Spleen (tissue), 11 donors: Measurements from ENCODE around the gene COX4I1. TPM values are rescaled to one million over a fixed set of nuclear protein-coding genes. Genes with fewer than 3 reads are reported as not detected.
A peak's percentile ranks its signal among the peaks of the same experiment; 100 is the strongest.

ENCODE experiments used
- DNase-seq: peaks from one replicate; pipeline ENCODE4 v3.0.0-alpha.2; 2020
- H3K27ac ChIP-seq, 8 donors: fragments of 200-600 bp; sonication (generic) in 7 of 8; 1 replicate in 4 of 8; 2 replicates in 4 of 8; pipeline versions ENCODE4 v1.5.0 to v1.8.0; 2016 to 2021; ENCODE audit warnings: inconsistent platforms in 4 of 8, mild to moderate bottlenecking in 4 of 8, moderate library complexity in 1 of 8
- H3K27me3 ChIP-seq, 7 donors: fragments of 200-600 bp; sonication (generic) in 6 of 7; replicated peaks in 1 of 7; 1 replicate in 4 of 7; 2 replicates in 3 of 7; pipeline versions ENCODE4 v1.5.0 to v1.8.0; 2016 to 2021; ENCODE audit warnings: inconsistent platforms in 3 of 7, mild to moderate bottlenecking in 1 of 7
- H3K36me3 ChIP-seq, 6 donors: fragments of 200-600 bp; sonication (generic) in 5 of 6; 1 replicate in 4 of 6; 2 replicates in 2 of 6; pipeline versions ENCODE4 v1.5.0 to v1.8.0; 2016 to 2021; ENCODE audit warnings: inconsistent platforms in 2 of 6
- H3K4me1 ChIP-seq, 6 donors: fragments of 200-600 bp; sonication (generic) in 5 of 6; 1 replicate in 3 of 6; 2 replicates in 3 of 6; pipeline versions ENCODE4 v1.5.0 to v1.8.0; 2016 to 2021; ENCODE audit warnings: inconsistent platforms in 3 of 6
- H3K4me3 ChIP-seq, 8 donors: fragments of 200-600 bp; sonication (generic) in 7 of 8; 1 replicate in 4 of 8; 2 replicates in 4 of 8; pipeline versions ENCODE4 v1.5.0 to v1.8.0; 2016 to 2021; ENCODE audit warnings: inconsistent platforms in 4 of 8, mild to moderate bottlenecking in 4 of 8, moderate library complexity in 2 of 8
- H3K9me3 ChIP-seq, 8 donors: fragments of 200-600 bp; sonication (generic) in 7 of 8; 1 replicate in 4 of 8; 2 replicates in 4 of 8; pipeline versions ENCODE4 v1.5.0 to v1.8.0; 2016 to 2021; ENCODE audit warnings: inconsistent platforms in 4 of 8
- CTCF ChIP-seq, 11 experiments: fragments of 200-600 bp in 7 of 11; fragments of 450-650 bp in 4 of 11; sonication (generic) in 4 of 11; IDR thresholded peaks in 8 of 11; conservative IDR thresholded peaks in 3 of 11; 1 replicate in 7 of 11; 2 replicates in 4 of 11; pipeline versions ENCODE4 v1.4.0 to v1.8.0; 2016 to 2021; ENCODE audit warnings: antibody characterized with exemption in 11 of 11, inconsistent platforms in 4 of 11, mild to moderate bottlenecking in 1 of 11
- POLR2A ChIP-seq, 3 donors: fragments of 450-650 bp; IDR thresholded peaks; one replicate each; pipeline ENCODE4 v1.5.1; 2017; ENCODE audit warnings: antibody characterized with exemption in 3 of 3, mild to moderate bottlenecking in 1 of 3
- POLR2AphosphoS5 ChIP-seq, 3 donors: sonication (generic); formaldehyde crosslinking; IDR thresholded peaks; one replicate each; pipeline ENCODE4 v1.5.1; 2017; ENCODE audit warnings: antibody characterized with exemption in 3 of 3
- WGBS, 5 donors: extraction: QIAGEN DNeasy Blood & Tissue Kit in 3 of 5; methylation state at CpG; one replicate each; pipeline versions ENCODE4 v1.1.5 to v1.1.7; 2013 to 2018; 5-methylcytosine and 5-hydroxymethylcytosine counted together
- intact Hi-C: fragments of 100-400 bp; cut with DNase I; formaldehyde crosslinking; loops from one replicate; pipeline ENCODE4 v1.15.0; 2023; ENCODE audit warnings: low total_unique reads
- polyA plus RNA-seq, 3 donors: library from polyadenylated mRNA; stranded (reverse); fragments of 200-250 nt; gene quantifications; one replicate each; pipeline ENCODE4 v1.2.1, GENCODE V29; 2013
- total RNA-seq, 7 donors: library from RNA; depleted of rRNA in 3 of 7; stranded (reverse); fragments of >200 nt in 3 of 7; fragmentation: NEBNext Ultra II Directional in 4 of 7; extraction: Animal tissue kit (Norgen Biotek cat#: 25700) in 4 of 7; gene quantifications; one replicate each; pipeline versions ENCODE4 v1.1.0 to v1.2.1, GENCODE V29; 2016 to 2021
- donor health status: healthy with polysubstance abuse.
- donor health status: DM: no; HTN: no; CAD: no; lungs with moderate emphysema.
- donor health status: DM: no; HTN: no; CAD: no.
- donor health status: Bipolar disorder and iron deficiency.
- donor health status: healthy.
- donor health status: DM: no; HTN: no; CAD: no.
- donor health status: DM: yes; HTN: yes; CAD: no.

Gene COX4I1
- total and polyA plus RNA-seq, 10 donors, result 348 to 1,132 (median 450) TPM

- Histone ChIP-seq H3K4me3 (no peak overlapping the region), H3K27ac (no peak overlapping the region), H3K27me3 (peaks cover 0 to 21% (median 0%) of the 10 kb centered on the region in 7 donors), H3K9me3 (no peaks in the 10 kb centered on the region), H3K36me3 (no peaks in the 10 kb centered on the region), H3K4me1 (peaks cover 8 to 23% (median 17%) of the 10 kb centered on the region in 6 donors)
- DNase-seq, result no peak
- TF ChIP-seq POLR2A (IDR thresholded peaks at IDR 0.05) (no peak), POLR2AphosphoS5 (IDR thresholded peaks at IDR 0.05) (no peak), CTCF (IDR thresholded peaks at IDR 0.05 in 8 of 11, conservative IDR thresholded peaks at IDR 0.05 in 3 of 11) (no peak)
- intact Hi-C loops, result loop anchor here (2.0 to 10.0 kb wide), 3 partner anchors 75 to 698 kb away; partner anchors contain the start of gene IRF8
- 73 to 81% (median 76%) methylated on average over 6 of the region's 6 CpGs for WGBS, 5 donors
Measured at GRCh38 chr16:85819771-85820170, 20.3 kb downstream of the COX4I1 start.

GRCh38 chr16:85820604-85821372 lies 21.3 kb downstream of the COX4I1 start:
- H3K36me3 ChIP-seq, result no peaks in the 10 kb centered on the region
- no peak overlapping the region for H3K27ac ChIP-seq
- DNase-seq, result no peak
- peaks cover 0 to 19% (median 0%) of the 10 kb centered on the region in 7 donors for H3K27me3 ChIP-seq
- whole genome bisulfite sequencing, 5 donors, result 66 to 73% (median 70%) methylated on average over 22 of the region's 22 CpGs
- no peak overlapping the region for H3K4me3 ChIP-seq
- TF ChIP-seq POLR2AphosphoS5 (IDR thresholded peaks at IDR 0.05), result no peak
- peaks cover 8 to 23% (median 17%) of the 10 kb centered on the region in 6 donors for H3K4me1 ChIP-seq
- intact Hi-C loops, result loop anchor here (2.0 to 10.0 kb wide), 2 partner anchors 74 to 166 kb away; partner anchors contain the start of gene IRF8
- no peaks in the 10 kb centered on the region for H3K9me3 ChIP-seq

- intact Hi-C loops, result loop anchor here (2.0 to 10.0 kb wide), 3 partner anchors 73 to 195 kb away; partner anchors contain the start of gene IRF8
- no peak overlapping the region for H3K27ac ChIP-seq
- H3K36me3 ChIP-seq, result no peaks in the 10 kb centered on the region
- H3K4me1 ChIP-seq, result peaks cover 8 to 23% (median 17%) of the 10 kb centered on the region in 6 donors
- 14 to 17% (median 15%) methylated on average over 25 to 27 of the region's 27 CpGs for WGBS, 5 donors
- no peaks in the 10 kb centered on the region for H3K9me3 ChIP-seq
- H3K27me3 ChIP-seq, result peaks cover 0 to 19% (median 0%) of the 10 kb centered on the region in 7 donors
- peak; percentile 95 for DNase-seq
- H3K4me3 ChIP-seq, result no peak overlapping the region
- TF ChIP-seq CTCF (IDR thresholded peaks at IDR 0.05 in 8 of 11, conservative IDR thresholded peaks at IDR 0.05 in 3 of 11) (peak; percentile 93 to 98 (median 97)), POLR2A (IDR thresholded peaks at IDR 0.05) (no peak), POLR2AphosphoS5 (IDR thresholded peaks at IDR 0.05) (peak; percentile 65 to 81 (median 72))
Measured at GRCh38 chr16:85821390-85822135, 22.1 kb downstream of the COX4I1 start.

GRCh38 chr16:85822145-85822544 lies 22.6 kb downstream of the COX4I1 start:
- Histone ChIP-seq H3K4me1 (peaks cover 8 to 23% (median 17%) of the 10 kb centered on the region in 6 donors), H3K27me3 (peaks cover 0 to 19% (median 0%) of the 10 kb centered on the region in 7 donors), H3K4me3 (no peak overlapping the region), H3K36me3 (no peaks in the 10 kb centered on the region), H3K9me3 (no peaks in the 10 kb centered on the region), H3K27ac (no peak overlapping the region)
- no peak for DNase-seq
- intact Hi-C loops, result loop anchor here (2.0 to 10.0 kb wide), 2 partner anchors 73 to 195 kb away; partner anchors contain the start of gene IRF8
- WGBS, 5 donors, result 91 to 94% (median 92%) methylated on average over 12 of the region's 12 CpGs
- TF ChIP-seq CTCF (IDR thresholded peaks at IDR 0.05 in 8 of 11, conservative IDR thresholded peaks at IDR 0.05 in 3 of 11) (no peak), POLR2AphosphoS5 (IDR thresholded peaks at IDR 0.05) (no peak), POLR2A (IDR thresholded peaks at IDR 0.05) (no peak)
